Measurements from ENCODE around the gene PIK3IP1. TPM values are rescaled to one million over a fixed set of nuclear protein-coding genes. Genes with fewer than 3 reads are reported as not detected.

Gene PIK3IP1
- total and polyA plus RNA-seq, 10 of the 15 experiments (the other 5 are each of a cell fraction or from before 2014, with no cell fraction given): 0.77 to 6.5 (median 3.0) TPM

- TF ChIP-seq ZBTB33 (IDR thresholded peaks at IDR 0.05): no peak
Measured at GRCh38 chr22:31269892-31270579, 22.3 kb downstream of the PIK3IP1 start (continued).

- DNase-seq (ENCODE audit: low read depth, low spot score) (no peak), ATAC-seq (no peak), FAIRE-seq (no peak)
- no peak overlapping the region for H3K9ac ChIP-seq (ENCODE audit: control insufficient read depth, insufficient read depth, low read length)
- no peaks in the 10 kb centered on the region for H3K9me3 ChIP-seq (replicated peaks; ENCODE audit: control insufficient read depth, insufficient read depth, low read length)
- H3K36me3 ChIP-seq (ENCODE audit: control insufficient read depth in 2 of 2, insufficient read depth in 2 of 2, low read length in 1 of 2): peaks cover 18 to 28% of the 10 kb centered on the region in 2 experiments
- in situ Hi-C loops (cut with MboI) (no loop called here), intact Hi-C loops (cut with micrococcal nuclease; ENCODE audit: unreplicated experiment) (no loop called here)
- no peak overlapping the region for H3K4me2 ChIP-seq (ENCODE audit: control insufficient read depth, insufficient read depth)
- no peaks in the 10 kb centered on the region for H4K20me1 ChIP-seq (ENCODE audit: control insufficient read depth, insufficient read depth)
- no peaks in the 10 kb centered on the region for H3K27me3 ChIP-seq (replicated peaks in 1 of 2; ENCODE audit: control insufficient read depth in 2 of 2, insufficient read depth in 2 of 2, low read length in 1 of 2)
- CTCF ChIA-PET: interaction anchor here (0.9 to 5.1 kb wide), 5 partner anchors 13 to 186 kb away, joined by 3 to 34 read pairs (median 4); no protein-coding TSS in a partner anchor
- SMC1A ChIA-PET (ENCODE audit: uncharacterized antibody, unreplicated experiment): no interaction called here
- no peak overlapping the region for H2AFZ ChIP-seq (ENCODE audit: control insufficient read depth, low read depth, low read length)
- no TSS peak for BruUV-seq (replicated peaks)
- H3K4me3 ChIP-seq: no peak overlapping the region
- no peaks in the 10 kb centered on the region for H3K4me1 ChIP-seq (ENCODE audit: control insufficient read depth, insufficient read depth, low read length)
- RAD21 ChIA-PET (ENCODE audit: unreplicated experiment): interaction anchor here (1.1 kb wide), 1 partner anchor 38 kb away, joined by 3 read pairs; no protein-coding TSS in a partner anchor
- no peak overlapping the region for H3K27ac ChIP-seq (ENCODE audit: control insufficient read depth, insufficient read depth)
- 100% methylated on average over 2 of the region's 2 CpGs for WGBS (ENCODE audit: insufficient coverage, insufficient replicate concordance, low lambda C conversion rate, missing lambda C conversion rate)
- POLR2A ChIA-PET: no interaction called here
- H3K79me2 ChIP-seq (ENCODE audit: control insufficient read depth, insufficient read depth, low read length): no peaks in the 10 kb centered on the region
- TF ChIP-seq SPI1 (IDR thresholded peaks at IDR 0.05; ENCODE audit: borderline replicate concordance, insufficient read depth, low read depth, low read length) (no peak), EP300 (IDR thresholded peaks at IDR 0.05; ENCODE audit: borderline replicate concordance in 1 of 2, control insufficient read depth in 1 of 2, low read depth in 2 of 2, low read length in 2 of 2) (no peak), DPF2 (IDR thresholded peaks at IDR 0.05) (no peak), SP1 (IDR thresholded peaks at IDR 0.05; ENCODE audit: low read depth, low read length) (no peak), NFYA (IDR thresholded peaks at IDR 0.05; ENCODE audit: borderline replicate concordance, low read depth, low read length) (no peak), ZNF622 (IDR thresholded peaks at IDR 0.05) (no peak), STAT1 (conservative IDR thresholded peaks at IDR 0.05) (no peak), MAX (IDR thresholded peaks at IDR 0.05; ENCODE audit: low read depth, low read length) (no peak), GABPA (IDR thresholded peaks at IDR 0.05; ENCODE audit: low read depth) (no peak), TBL1XR1 (IDR thresholded peaks at IDR 0.05; ENCODE audit: low read depth, low read length) (no peak), HDAC6 (IDR thresholded peaks at IDR 0.05; ENCODE audit: unreplicated experiment) (no peak), ESRRA (IDR thresholded peaks at IDR 0.05; ENCODE audit: low read length) (no peak), BCLAF1 (IDR thresholded peaks at IDR 0.05) (no peak), CREB1 (IDR thresholded peaks at IDR 0.05; ENCODE audit: low read depth) (no peak), ZNF207 (IDR thresholded peaks at IDR 0.05; ENCODE audit: borderline replicate concordance) (no peak), CHD2 (IDR thresholded peaks at IDR 0.05; ENCODE audit: borderline replicate concordance, low read depth, low read length) (no peak), POLR2A (IDR thresholded peaks at IDR 0.05; ENCODE audit: low read depth, low read length) (no peak)
Measured at GRCh38 chr22:31268281-31268680, 24.0 kb downstream of the PIK3IP1 start.

Data from GM12878 (cell line).